Thyroid gland (tissue), 4 donors: Measurements from ENCODE around the gene ITPR2.

Source experiments
- CTCF ChIP-seq, 6 experiments: fragments of 200-600 bp in 3 of 6; fragments of 450-650 bp in 3 of 6; sonication (generic) in 3 of 6; IDR thresholded peaks; one replicate each; pipeline ENCODE4 v1.5.1; 2016 to 2019; ENCODE audit warnings: antibody characterized with exemption in 6 of 6, mild to moderate bottlenecking in 2 of 6, inconsistent platforms in 1 of 6, moderate library complexity in 1 of 6
- POLR2A ChIP-seq, 2 donors: fragments of 450-650 bp; IDR thresholded peaks; one replicate each; pipeline ENCODE4 v1.6.1; 2017; ENCODE audit warnings: antibody characterized with exemption in 2 of 2, mild to moderate bottlenecking in 2 of 2, moderate library complexity in 1 of 2

GRCh38 chr12:26384536-26384935 lies 448.5 kb downstream of the ITPR2 start:
- TF ChIP-seq CTCF (IDR thresholded peaks at IDR 0.05) (no peak), POLR2A (IDR thresholded peaks at IDR 0.05) (no peak)
